HepG2 (cell line): ENCODE data around the gene WDR11. TPM values are rescaled to one million over a fixed set of nuclear protein-coding genes. Genes with fewer than 3 reads are reported as not detected.
A peak's percentile ranks its signal among the peaks of the same experiment; 100 is the strongest.

ENCODE experiments used
- ARNTL ChIP-seq: sonication (generic); formaldehyde crosslinking; IDR thresholded peaks from 2 replicates; pipeline ENCODE4 v1.4.0; 2020; ENCODE audit warnings: mild to moderate bottlenecking, missing genetic modification reagents
- ATF1 ChIP-seq: IDR thresholded peaks from 2 replicates; pipeline ENCODE4 v1.6.1; 2016; ENCODE audit warnings: mild to moderate bottlenecking, control low read depth
- DNMT3B ChIP-seq: conservative IDR thresholded peaks from 2 replicates; pipeline ENCODE4 v1.6.1; 2016; ENCODE audit warnings: missing biosample characterization, control low read depth
- FOSL1 ChIP-seq: sonication (generic); formaldehyde crosslinking; IDR thresholded peaks from 2 replicates; pipeline ENCODE4 v1.9.0; 2021; ENCODE audit warnings: missing genetic modification reagents, borderline replicate concordance
- FOXA1 ChIP-seq, 2 experiments: fragments of 450-650 bp in 1 of 2; sonication (generic) in 1 of 2; formaldehyde crosslinking in 1 of 2; IDR thresholded peaks; 2 replicates each; pipeline versions ENCODE4 v1.4.0 to v1.6.1; 2016 to 2020; ENCODE audit warnings: missing genetic modification reagents in 1 of 2
- GATAD1 ChIP-seq: IDR thresholded peaks from 2 replicates; pipeline ENCODE4 v1.6.1; 2016; ENCODE audit warnings: missing genetic modification reagents, missing compliant biosample characterization
- HNRNPK ChIP-seq: fragments of 200-400 bp; formaldehyde crosslinking; IDR thresholded peaks from 2 replicates; pipeline ENCODE4 v1.6.1; 2018; ENCODE audit warnings: low read length, low read depth, moderate library complexity, mild to moderate bottlenecking; ENCODE audit not compliant: poor library complexity, severe bottlenecking
- JDP2 ChIP-seq: sonication (generic); formaldehyde crosslinking; IDR thresholded peaks from 2 replicates; pipeline ENCODE4 v1.8.1; 2022; ENCODE audit warnings: missing genetic modification reagents, borderline replicate concordance
- KDM3A ChIP-seq: IDR thresholded peaks from 2 replicates; pipeline ENCODE4 v1.6.1; 2018; ENCODE audit warnings: low read depth, missing compliant biosample characterization
- KLF15 ChIP-seq: sonication (generic); formaldehyde crosslinking; IDR thresholded peaks from 2 replicates; pipeline ENCODE4 v1.8.1; 2023; ENCODE audit warnings: borderline replicate concordance, mild to moderate bottlenecking, inconsistent platforms, missing genetic modification reagents, mixed read lengths
- MBNL3 ChIP-seq: fragments of 250-450 bp; sonication (Bioruptor Pico); conservative IDR thresholded peaks from 2 replicates; pipeline ENCODE4 v1.8.0; 2022; ENCODE audit warnings: mild to moderate bottlenecking, inconsistent platforms
- PHF8 ChIP-seq: sonication (generic); formaldehyde crosslinking; IDR thresholded peaks from 2 replicates; pipeline ENCODE4 v1.5.0; 2020; ENCODE audit warnings: missing genetic modification reagents
- PLSCR1 ChIP-seq: sonication (generic); formaldehyde crosslinking; IDR thresholded peaks from 2 replicates; pipeline ENCODE4 v1.5.0; 2020; ENCODE audit warnings: missing genetic modification reagents, mild to moderate bottlenecking, borderline replicate concordance
- SALL1 ChIP-seq: sonication (generic); formaldehyde crosslinking; IDR thresholded peaks from 2 replicates; pipeline ENCODE4 v1.8.0; 2022; ENCODE audit warnings: mild to moderate bottlenecking, missing genetic modification reagents
- SAP130 ChIP-seq: IDR thresholded peaks from 2 replicates; pipeline ENCODE4 v1.6.1; 2016; ENCODE audit warnings: low read depth
- SP4 ChIP-seq: sonication (generic); formaldehyde crosslinking; IDR thresholded peaks from 2 replicates; pipeline ENCODE4 v1.8.1; 2023; ENCODE audit warnings: mild to moderate bottlenecking, missing genetic modification reagents
- SRSF4 ChIP-seq: fragments of 200-400 bp; formaldehyde crosslinking; IDR thresholded peaks from one replicate; pipeline ENCODE4 v1.6.1; 2018; ENCODE audit warnings: mild to moderate bottlenecking, low read depth, low read length, moderate library complexity; ENCODE audit not compliant: poor library complexity, severe bottlenecking
- SUZ12 ChIP-seq: fragments of 150-350 bp; IDR thresholded peaks from 2 replicates; pipeline ENCODE4 v1.6.1; 2014; ENCODE audit warnings: low read depth, low read length
- TSC22D2 ChIP-seq: sonication (generic); formaldehyde crosslinking; IDR thresholded peaks from 2 replicates; pipeline ENCODE4 v1.5.1; 2020; ENCODE audit warnings: missing genetic modification reagents, mild to moderate bottlenecking, borderline replicate concordance
- XRCC5 ChIP-seq: fragments of 200-400 bp; formaldehyde crosslinking; optimal IDR thresholded peaks from 2 replicates; pipeline ENCODE3; 2017; ENCODE audit warnings: mild to moderate bottlenecking, low read length
- ZC3H4 ChIP-seq: sonication (generic); formaldehyde crosslinking; IDR thresholded peaks from 2 replicates; pipeline ENCODE4 v1.4.0; 2020; ENCODE audit warnings: missing genetic modification reagents, borderline replicate concordance
- ZNF251 ChIP-seq: sonication (generic); formaldehyde crosslinking; IDR thresholded peaks from 2 replicates; pipeline ENCODE4 v1.9.0; 2021; ENCODE audit warnings: mild to moderate bottlenecking, missing genetic modification reagents
- ZNF274 ChIP-seq: sonication (generic); formaldehyde crosslinking; IDR thresholded peaks from 2 replicates; pipeline ENCODE4 v1.5.1; 2020; ENCODE audit warnings: mild to moderate bottlenecking, missing genetic modification reagents
- ZNF333 ChIP-seq: sonication (generic); formaldehyde crosslinking; IDR thresholded peaks from 2 replicates; pipeline ENCODE4 v1.4.0; 2020; ENCODE audit warnings: mild to moderate bottlenecking, missing genetic modification reagents, borderline replicate concordance
- ZNF749 ChIP-seq: sonication (generic); formaldehyde crosslinking; IDR thresholded peaks from 2 replicates; pipeline ENCODE4 v1.8.0; 2022; ENCODE audit warnings: mild to moderate bottlenecking, missing genetic modification reagents, moderate library complexity, borderline replicate concordance
- ZNF780A ChIP-seq: sonication (generic); formaldehyde crosslinking; IDR thresholded peaks from 2 replicates; pipeline ENCODE4 v1.8.0; 2022; ENCODE audit warnings: mild to moderate bottlenecking, missing genetic modification reagents, moderate library complexity
- polyA plus RNA-seq, 8 experiments: library from polyadenylated mRNA; depleted of rRNA in 3 of 8; stranded (reverse) in 7 of 8; unstranded in 1 of 8; fragments of >200 nt; fragmentation: Illumina TruSeq in 4 of 8; extraction: Trizol in 4 of 8; gene quantifications; 2 replicates each; pipeline versions ENCODE4 v1.2.1 to v1.2.3, GENCODE V29; 2011 to 2016; ENCODE audit warnings: low read depth in 4 of 8, missing spikeins in 1 of 8, mixed read lengths in 1 of 8; ENCODE audit not compliant: insufficient read depth in 1 of 8
- total RNA-seq, 5 experiments: library from RNA; depleted of rRNA; stranded (reverse); fragments of >200 nt; fragmentation: Illumina TruSeq; extraction: Trizol; gene quantifications; 2 replicates each; pipeline ENCODE4 v1.2.3, GENCODE V29; 2016; ENCODE audit warnings: low read depth in 1 of 5
- TF ChIP-seq, protein P1 (sequence below): IDR thresholded peaks from 2 replicates; pipeline ENCODE4 v1.6.1; 2016; ENCODE audit warnings: low read depth, borderline replicate concordance
- TF ChIP-seq, protein P2 (sequence below): sonication (generic); formaldehyde crosslinking; IDR thresholded peaks from 2 replicates; pipeline ENCODE4 v1.8.0; 2022; ENCODE audit warnings: missing genetic modification reagents, mild to moderate bottlenecking, inconsistent platforms, borderline replicate concordance

WDR11 gene
- total and polyA plus RNA-seq, 2 of the 13 experiments (the other 11 are each of a cell fraction or from before 2014, with no cell fraction given), result 38.0 to 45.2 TPM

DNA sequence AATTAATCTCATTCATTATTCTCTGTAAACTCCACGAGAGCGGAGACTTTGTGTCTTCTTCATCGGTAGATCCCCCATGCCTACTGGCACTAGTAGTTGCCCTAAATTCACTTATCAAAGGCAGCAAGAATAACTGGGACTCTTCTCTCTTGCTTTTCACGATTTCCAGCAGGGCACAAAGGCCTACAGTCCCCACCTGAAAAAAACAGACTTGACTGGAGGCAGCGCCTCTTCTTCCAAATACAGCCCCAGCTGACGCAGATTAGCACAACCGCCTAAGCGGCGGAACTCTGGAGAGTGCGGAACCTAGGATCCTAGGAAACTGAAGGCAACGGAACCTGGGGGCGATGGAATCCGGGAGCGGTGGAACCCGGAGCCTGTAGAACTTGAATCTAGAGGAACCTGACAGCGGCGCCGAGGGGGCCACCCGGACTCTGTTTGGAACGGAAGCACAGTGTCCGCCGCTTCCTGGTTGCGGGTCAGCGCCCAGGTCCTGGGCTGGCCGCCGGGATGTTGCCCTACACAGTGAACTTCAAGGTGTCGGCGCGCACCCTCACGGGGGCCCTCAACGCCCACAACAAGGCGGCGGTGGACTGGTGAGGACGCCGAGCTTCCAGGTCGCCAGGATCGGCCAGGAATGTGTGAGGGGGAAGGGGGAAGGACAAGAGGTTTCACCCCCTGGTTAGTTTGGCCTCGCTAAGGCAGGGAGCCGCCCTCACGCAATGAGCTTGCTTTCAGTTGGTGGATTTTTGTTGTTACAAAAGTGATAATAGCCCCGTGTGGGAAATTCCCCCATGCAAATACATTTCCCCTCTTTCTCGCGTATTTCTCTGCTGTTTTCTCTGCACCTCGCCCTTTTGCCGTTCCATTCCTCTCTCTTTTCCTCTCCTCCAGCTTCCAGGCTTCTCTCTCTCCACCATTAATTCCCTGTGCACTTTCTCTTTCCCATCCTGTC lies at the start of gene WDR11 (continued):
- 0 out of 2 replicates have a peak, but pooled peaks have one; percentile 32 for TF ChIP-seq ZNF749 (CRISPR knock-in tag)
- TF ChIP-seq ZC3H4, result no peak
- no peak for TF ChIP-seq SRSF4
- 0 out of 2 replicates have a peak, but pooled peaks have one; percentile 2 for TF ChIP-seq DNMT3B (CRISPR knock-in tag)
- TF ChIP-seq, protein P1, sequence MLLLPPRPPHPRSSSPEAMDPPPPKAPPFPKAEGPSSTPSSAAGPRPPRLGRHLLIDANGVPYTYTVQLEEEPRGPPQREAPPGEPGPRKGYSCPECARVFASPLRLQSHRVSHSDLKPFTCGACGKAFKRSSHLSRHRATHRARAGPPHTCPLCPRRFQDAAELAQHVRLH (CRISPR knock-in tag), result peak; percentile 82
- peak; percentile 100 for TF ChIP-seq XRCC5
- TF ChIP-seq SUZ12, result 0 out of 2 replicates have a peak, but pooled peaks have one; percentile 9
- no peak for TF ChIP-seq ZNF251 (CRISPR knock-in tag)
- TF ChIP-seq, protein P2, sequence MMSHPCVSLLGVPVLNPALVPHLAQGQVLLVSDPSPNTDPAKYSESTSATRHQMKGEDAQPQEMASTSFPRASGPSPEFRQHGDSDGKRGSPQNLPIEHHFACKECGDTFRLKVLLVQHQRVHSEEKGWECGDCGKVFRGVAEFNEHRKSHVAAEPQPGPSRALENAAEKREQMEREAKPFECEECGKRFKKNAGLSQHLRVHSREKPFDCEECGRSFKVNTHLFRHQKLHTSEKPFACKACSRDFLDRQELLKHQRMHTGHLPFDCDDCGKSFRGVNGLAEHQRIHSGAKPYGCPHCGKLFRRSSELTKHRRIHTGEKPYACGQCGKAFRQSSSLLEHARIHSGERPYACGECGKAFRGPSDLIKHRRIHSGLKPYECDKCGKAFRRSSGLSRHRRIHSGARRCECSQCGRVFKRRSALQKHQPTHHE (CRISPR knock-in tag), result 0 out of 2 replicates have a peak, but pooled peaks have one; percentile 80
- no peak for TF ChIP-seq PLSCR1 (CRISPR knock-in tag)
- no peak for TF ChIP-seq FOSL1 (CRISPR knock-in tag)
- peak; percentile 98 for TF ChIP-seq GATAD1
- TF ChIP-seq ATF1 (CRISPR knock-in tag), result peak; percentile 62; the same call in 1 of the 2 replicates
- no peak for TF ChIP-seq FOXA1 (IDR thresholded peaks at IDR 0.05)
- TF ChIP-seq FOXA1 (CRISPR knock-in tag; IDR thresholded peaks at IDR 0.05), result no peak; the same call in 1 of the 2 replicates
- TF ChIP-seq MBNL3, result 0 out of 2 replicates have a peak, but pooled peaks have one; percentile 31
- no peak for TF ChIP-seq JDP2 (CRISPR knock-in tag)
- peak; percentile 80 for TF ChIP-seq SP4
- TF ChIP-seq ZNF333 (CRISPR knock-in tag), result peak; percentile 69; the same call in 1 of the 2 replicates
- TF ChIP-seq KLF15 (CRISPR knock-in tag), result no peak
- TF ChIP-seq ZNF780A (CRISPR knock-in tag), result no peak
- peak; percentile 95 for TF ChIP-seq KDM3A (CRISPR knock-in tag)
- peak; percentile 91 for TF ChIP-seq SALL1
- TF ChIP-seq ZNF274 (CRISPR knock-in tag), result no peak; the same call in 1 of the 2 replicates
- peak; percentile 99 for TF ChIP-seq PHF8 (CRISPR knock-in tag)
- peak; percentile 96 for TF ChIP-seq SAP130
- TF ChIP-seq HNRNPK, result no peak
- 0 out of 2 replicates have a peak, but pooled peaks have one; percentile 43 for TF ChIP-seq ARNTL (CRISPR knock-in tag)
- TF ChIP-seq TSC22D2 (CRISPR knock-in tag), result 0 out of 2 replicates have a peak, but pooled peaks have one; percentile 77
